HEK293T (cell line): ENCODE measurements around the gene SNAPC4.

ENCODE experiments used
- BHLHE40 ChIP-seq: fragments of 450-650 bp; IDR thresholded peaks from 2 replicates; pipeline ENCODE4 v1.6.1; 2016; ENCODE audit warnings: mild to moderate bottlenecking, moderate library complexity, borderline replicate concordance
- ELF4 ChIP-seq: fragments of 450-650 bp; IDR thresholded peaks from 2 replicates; pipeline ENCODE4 v1.6.1; 2017; ENCODE audit warnings: antibody characterized with exemption
- FOXK2 ChIP-seq: fragments of 450-650 bp; IDR thresholded peaks from 2 replicates; pipeline ENCODE4 v1.6.1; 2016; ENCODE audit warnings: mild to moderate bottlenecking
- FOXM1 ChIP-seq: fragments of 450-650 bp; IDR thresholded peaks from 2 replicates; pipeline ENCODE4 v1.6.1; 2017; ENCODE audit warnings: mild to moderate bottlenecking, borderline replicate concordance
- LEF1 ChIP-seq: fragments of 450-650 bp; IDR thresholded peaks from 2 replicates; pipeline ENCODE4 v1.6.1; 2017; ENCODE audit warnings: mild to moderate bottlenecking, borderline replicate concordance
- NFRKB ChIP-seq: fragments of 450-650 bp; IDR thresholded peaks from 2 replicates; pipeline ENCODE4 v1.6.1; 2016; ENCODE audit warnings: mild to moderate bottlenecking, moderate library complexity
- PKNOX1 ChIP-seq: fragments of 450-650 bp; IDR thresholded peaks from 2 replicates; pipeline ENCODE4 v1.6.1; 2016
- SP1 ChIP-seq: fragments of 450-650 bp; IDR thresholded peaks from 2 replicates; pipeline ENCODE4 v1.6.1; 2017
- SUZ12 ChIP-seq: fragments of 450-650 bp; IDR thresholded peaks from 2 replicates; pipeline ENCODE4 v1.6.1; 2016; ENCODE audit warnings: mild to moderate bottlenecking
- TARDBP ChIP-seq: fragments of 450-650 bp; IDR thresholded peaks from 2 replicates; pipeline ENCODE4 v1.6.1; 2016
- ZNF384 ChIP-seq: fragments of 450-650 bp; IDR thresholded peaks from 2 replicates; pipeline ENCODE4 v1.6.1; 2016

GRCh38 chr9:136371533-136371880 is 28.5 kb downstream of the SNAPC4 start:
- TF ChIP-seq ELF4 (no peak), BHLHE40 (no peak), SUZ12 (no peak), SP1 (no peak), LEF1 (no peak), ZNF384 (no peak), FOXK2 (no peak), NFRKB (no peak), PKNOX1 (no peak), TARDBP (no peak), FOXM1 (no peak)
